Right forelimb (tissue), 1 donor: Measurements from ENCODE around the gene OXER1.

Source experiments
- DNase-seq: peaks from one replicate; pipeline ENCODE4 v3.0.0-alpha.2; 2018

Gene OXER1

DNA sequence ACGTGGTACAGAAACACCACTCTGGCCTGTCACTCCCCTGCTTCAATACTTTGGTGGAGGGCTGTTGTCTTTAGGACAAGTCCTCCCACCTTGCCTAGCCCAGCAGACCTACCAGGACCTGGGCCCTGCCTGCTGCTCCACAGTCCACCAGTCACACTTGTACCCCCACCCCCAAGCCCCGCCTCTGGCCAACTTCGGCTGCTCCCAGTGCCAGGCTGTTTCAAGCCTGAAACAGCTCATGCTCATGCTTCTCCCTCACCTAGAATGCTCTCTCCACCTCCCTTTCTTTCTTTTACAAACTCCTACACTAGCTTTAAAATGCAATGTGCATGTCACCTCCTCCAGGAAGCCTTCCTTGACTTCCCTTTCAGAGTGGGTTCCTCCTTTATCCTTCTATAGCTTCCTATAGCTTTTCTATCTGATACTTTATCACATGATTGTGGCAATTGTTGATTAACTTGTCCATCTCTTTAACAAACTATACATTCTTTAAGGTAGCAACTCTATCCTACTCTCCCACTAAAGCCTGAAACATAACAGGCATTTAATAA is 4.8 kb upstream of the OXER1 start:
- no peak for DNase-seq

DNA sequence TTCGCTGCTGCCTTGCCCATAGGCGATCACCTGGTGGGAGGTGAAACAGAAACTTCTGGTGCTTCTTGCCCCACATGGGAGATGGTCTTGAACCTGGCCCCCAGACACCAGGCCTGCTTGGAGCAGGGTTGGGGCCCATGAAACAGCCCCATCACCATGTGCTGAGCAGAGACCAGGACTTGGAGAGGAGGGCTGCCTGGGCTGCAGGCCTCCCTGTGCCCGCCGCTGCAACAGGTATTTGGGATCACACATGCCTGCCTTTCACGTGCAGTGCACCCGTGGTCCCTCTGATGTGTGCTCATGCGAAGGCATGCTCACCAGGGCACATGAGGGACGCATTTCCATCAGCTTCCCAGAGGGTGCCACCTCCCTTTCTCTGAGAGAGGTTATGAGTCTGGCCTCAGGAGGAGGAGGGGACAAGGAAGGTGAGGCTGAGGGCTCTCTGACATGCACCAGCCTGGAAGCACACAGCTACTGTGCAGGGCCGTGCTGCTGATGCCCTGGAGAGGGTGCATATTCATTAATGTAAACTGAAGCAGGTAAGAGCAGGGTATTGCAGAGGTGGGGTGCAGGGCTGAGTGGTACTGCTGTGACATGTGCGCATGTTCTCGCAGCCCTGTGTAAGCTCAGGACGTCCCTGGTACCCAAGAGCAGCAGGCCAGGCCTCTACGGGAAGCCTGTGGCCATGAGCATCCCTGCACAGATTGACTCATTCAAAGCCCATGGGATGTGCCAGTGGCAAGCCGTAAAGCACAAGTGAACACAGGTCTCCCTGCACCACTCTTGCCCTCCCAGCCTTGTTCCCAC is 4.2 kb upstream of the OXER1 start:
- DNase-seq: no peak

DNA sequence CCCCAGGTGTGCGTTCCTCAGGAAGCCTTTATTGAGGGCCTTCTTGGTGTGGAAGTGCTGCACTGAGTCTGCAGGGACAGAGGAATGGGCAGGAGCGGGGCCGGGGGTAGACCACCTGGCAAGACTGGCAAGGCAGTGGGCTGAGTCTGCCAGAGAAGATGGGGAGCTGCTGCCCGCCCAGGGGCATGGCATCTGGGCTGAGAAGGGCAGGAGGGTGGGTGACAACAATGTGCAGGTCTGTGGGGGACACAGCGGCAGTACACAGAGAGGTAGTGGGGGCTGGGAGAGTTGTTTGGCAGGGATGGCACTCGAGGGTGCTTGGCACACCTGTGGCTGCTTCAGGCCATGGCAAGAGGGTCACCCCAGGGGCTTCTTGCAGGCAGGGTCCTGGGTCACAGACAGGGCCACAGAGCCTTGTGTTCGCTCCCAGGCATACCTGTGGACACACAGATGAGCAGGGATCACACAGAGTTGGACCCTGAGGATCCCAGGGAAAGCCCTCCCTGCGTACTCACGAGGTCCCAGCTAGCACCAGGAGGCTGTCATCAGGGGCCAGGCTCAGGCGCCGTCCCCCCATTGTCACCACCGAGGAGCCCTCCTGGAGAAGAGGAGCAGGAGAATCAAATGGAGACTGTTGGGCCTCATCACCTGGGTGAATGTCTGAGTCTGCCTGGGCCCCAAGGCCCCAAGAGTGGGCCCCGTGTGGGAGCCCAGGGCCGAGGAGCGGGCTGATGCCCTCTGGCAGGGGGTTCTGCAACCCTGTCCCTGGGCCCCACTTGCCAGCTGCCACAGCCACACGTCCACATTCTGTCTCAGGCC is 3.4 kb upstream of the OXER1 start:
- DNase-seq: no peak

DNA sequence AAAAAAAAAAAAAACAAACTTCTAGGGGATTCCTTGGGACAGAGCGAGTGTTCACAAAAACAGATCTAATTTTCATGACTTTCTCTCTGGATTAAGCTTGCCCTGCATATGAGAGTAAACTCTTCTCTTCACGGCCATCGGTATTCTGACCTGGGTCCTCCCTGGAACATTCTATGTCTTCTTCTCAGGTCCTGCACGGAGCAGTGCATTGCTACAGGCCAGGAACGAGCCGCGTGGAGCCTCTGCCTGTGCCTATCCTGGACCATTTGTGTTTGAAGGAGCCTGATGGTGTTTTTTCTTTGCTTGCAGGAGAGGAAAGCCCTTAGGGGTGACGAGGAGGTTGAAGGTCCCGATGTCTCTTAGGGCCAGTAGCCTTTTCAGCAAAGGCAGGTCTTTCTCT is 1.8 kb upstream of the OXER1 start:
- DNase-seq: no peak

DNA sequence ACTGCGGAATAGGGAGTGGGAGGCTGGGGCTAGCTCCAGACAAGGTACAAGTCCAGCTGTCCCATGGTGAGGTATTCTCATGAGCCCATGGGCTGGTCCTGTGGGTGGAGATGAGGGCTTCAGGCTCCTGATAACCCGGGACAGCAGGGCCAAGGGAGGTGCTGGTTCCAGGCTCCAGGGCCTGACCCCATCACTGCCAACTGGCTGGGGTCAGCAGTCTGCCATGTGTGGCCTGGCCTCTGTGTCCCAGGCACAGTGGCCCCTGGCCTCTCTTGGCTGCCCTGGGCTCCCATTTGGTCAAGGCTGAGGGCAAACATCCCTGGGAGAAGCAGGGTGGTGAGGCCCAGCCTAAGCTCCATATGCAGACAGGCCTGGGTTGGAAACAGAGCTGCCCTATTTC is 966 bp upstream of the OXER1 start:
- no peak for DNase-seq

DNA sequence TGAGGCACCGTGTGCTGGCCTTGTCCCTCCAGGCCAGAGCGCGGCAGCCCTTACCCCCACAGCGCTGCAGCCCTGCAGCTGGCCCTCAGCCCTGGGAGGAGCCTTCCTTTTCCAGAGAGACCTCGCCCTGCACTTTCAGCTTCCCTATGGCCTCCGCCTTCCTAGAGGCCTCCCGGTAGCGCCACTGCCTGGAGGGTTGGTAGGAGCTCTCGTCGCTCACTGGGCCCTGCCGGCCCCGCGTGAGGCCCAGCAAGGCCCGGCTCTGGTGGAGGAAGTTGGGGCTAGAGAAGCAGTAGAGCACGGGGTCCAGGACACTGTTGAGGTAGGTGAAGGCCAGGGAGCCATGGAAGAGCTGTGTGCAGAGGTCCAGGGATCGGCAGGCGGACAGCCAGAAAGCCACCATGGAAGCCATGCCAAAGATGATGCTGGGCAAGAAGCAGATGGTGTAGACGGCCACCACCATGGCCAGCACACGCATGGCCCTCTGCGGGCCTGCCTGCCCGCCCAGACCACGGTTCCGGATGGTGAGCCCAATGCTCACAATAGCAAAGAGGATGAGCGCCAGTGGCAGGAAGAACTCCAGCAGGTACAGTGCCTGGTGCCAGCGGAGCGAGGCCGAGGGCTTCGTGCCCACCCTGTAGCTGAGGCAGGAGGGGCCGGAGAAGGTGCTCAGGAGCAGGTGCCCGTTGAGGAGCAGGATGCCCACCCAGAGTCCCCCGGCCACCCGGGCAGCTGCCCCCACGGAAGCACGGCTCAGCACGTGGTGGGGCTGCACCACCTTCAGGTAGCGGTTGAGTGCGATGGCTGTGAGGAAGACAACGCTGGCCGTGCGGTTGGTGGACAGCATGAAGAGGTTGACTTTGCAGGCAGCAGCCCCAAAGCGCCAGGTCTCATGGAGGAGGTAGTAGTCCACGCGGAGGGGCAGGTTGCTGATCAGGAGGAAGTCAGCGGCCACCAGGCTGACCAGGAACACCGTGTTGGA is 821 bp downstream of the OXER1 start:
- DNase-seq: no peak

DNA sequence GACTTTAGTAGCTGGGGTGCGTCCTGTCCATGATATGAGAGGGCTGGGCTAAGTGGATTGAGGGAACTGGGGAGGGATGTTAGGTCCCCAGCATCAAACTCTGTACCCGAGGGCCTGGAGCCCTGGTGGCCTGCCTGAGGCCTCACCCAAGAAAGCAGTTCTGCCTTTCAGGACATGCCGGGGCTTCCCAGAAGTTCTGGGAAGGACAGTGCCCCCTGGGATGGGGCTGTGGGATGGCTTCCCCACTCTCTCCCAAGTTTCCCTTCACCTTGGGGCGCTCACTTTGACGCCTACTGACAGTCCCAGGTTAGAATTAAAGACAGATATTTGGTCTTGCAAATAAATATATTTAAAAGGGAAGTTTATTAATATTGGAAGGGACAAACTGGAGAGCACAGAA is 1.8 kb downstream of the OXER1 start:
- DNase-seq: no peak

DNA sequence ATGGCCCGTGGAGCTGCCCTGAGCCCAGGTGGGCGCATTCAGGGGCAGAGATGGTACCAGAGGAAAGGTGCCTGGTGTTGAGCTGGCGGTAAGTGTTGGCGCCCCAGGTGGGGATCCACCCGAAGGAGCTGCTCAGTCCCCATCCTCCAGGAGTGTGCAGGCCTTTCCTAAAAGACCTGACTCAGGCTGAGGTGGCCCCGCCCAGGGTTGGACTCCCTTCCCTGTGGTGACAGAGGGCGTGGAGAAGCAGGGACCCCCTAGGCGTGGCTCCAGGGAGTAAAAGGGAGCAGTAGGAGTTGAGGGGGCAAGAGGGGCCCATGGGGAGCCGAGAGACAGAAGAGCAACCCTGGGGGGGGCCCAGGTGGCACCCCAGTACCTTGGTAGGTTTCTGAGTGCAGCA is 2.4 kb downstream of the OXER1 start:
- no peak for DNase-seq

DNA sequence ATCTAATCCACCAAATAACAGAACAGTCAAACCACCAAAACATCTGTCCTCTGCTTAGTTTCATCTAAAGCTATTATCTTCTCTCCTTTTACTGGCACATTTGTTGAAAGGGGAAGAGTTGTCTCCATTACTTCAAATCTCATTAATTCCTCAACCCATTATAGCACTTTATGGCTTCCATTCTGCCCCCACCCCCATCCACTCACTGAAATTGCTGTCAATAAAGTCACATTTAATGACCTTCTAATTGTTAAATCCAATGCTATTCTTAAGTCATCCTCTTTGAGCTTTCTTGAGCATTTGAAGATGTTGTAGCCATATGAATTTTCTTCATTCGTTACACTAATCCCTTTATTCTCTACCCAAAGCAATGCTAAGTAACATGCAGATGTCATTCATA is 5.2 kb downstream of the OXER1 start:
- no peak for DNase-seq

DNA sequence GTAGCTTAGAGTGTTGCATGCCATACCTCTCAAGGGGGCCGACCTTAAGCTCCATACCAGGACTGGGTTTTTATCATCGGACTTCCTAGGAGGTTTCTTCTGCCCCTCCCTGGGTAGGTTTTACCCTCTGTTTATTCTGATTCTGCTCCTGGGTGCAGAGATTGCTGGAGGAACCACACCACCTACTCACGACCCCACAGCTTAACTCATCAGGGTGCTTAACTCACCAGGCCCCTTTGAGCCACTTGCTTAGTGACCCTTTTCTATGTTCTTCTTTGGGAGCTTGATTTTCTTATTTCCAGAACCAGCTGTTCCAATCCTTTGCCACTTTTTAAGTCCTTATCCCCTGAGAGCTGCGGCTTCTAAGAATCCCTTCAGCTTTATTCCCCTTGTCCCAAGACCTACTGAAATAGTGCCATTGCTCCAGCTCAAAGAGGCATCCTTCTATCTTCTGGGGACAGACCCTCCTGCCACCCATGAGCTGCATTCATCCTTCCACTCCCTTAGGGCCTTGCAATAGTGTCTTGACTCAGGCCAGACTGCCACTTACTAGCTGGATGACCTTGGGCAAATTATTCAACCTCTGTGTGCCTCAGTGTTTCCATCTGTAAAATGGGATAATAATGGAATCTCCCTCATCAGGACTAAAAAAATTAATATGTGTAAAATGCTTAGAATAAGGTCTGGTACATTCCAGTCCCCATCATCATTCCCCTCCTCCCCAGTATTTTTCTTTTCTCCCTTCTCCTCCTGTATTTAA is 5.8 kb downstream of the OXER1 start:
- DNase-seq: no peak

DNA sequence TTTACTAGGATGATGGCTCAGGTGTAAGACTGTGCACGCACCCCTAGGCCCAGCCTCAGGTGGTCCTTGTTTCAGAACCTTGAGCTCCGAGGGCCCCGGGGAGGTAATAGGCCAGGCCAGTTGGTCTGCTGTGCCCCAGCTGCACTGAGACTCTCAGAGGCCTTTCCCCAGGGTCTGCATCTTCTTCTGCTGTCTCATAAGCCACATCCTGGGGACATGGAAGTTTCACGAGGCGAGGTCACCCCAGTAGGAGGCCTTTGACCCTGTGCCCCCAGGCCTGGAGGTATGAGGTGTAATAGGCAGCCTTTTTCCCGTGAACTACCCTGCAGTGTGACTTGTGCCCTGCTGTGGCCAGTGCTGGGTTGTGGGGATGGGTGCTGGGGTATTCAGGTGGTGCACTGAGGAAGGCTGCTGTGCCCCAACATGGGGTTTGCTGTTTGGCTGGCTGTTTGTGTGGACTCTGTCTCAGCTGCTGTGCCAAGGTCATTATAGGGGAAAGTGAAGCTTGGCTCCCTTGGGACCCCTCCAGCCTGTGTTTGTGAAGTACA is 6.9 kb downstream of the OXER1 start:
- no peak for DNase-seq

DNA sequence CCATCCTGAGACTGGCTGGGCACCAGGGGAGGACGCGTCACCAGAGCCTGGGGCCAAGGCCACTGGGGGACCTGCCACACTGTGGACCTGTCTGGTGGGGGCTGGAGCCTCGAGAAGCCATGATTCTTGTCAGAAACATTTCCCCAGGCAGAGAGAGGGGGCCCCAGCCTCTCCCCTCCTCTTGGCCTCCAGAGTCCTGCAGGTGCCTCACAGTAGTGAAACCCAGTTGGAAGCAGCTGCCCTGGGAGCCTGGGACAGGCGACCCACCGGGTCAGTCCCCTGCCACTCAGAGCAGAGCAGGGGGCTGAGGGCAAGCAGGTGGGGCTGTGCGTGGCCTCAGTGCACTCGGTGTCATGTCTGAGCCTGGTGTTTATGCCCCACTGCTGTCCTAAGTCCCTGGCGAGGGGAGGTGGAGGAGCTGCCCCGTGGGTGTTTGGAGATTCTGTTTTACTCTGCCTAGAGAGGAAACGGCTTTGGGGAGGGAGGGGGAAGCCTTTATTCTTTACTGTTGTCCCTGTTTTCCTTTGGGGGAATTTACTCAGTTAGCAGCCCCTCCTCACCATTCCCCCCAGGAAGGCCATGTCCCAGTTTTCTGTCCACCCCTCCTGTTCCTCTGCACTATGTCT is 7.7 kb downstream of the OXER1 start:
- no peak for DNase-seq

DNA sequence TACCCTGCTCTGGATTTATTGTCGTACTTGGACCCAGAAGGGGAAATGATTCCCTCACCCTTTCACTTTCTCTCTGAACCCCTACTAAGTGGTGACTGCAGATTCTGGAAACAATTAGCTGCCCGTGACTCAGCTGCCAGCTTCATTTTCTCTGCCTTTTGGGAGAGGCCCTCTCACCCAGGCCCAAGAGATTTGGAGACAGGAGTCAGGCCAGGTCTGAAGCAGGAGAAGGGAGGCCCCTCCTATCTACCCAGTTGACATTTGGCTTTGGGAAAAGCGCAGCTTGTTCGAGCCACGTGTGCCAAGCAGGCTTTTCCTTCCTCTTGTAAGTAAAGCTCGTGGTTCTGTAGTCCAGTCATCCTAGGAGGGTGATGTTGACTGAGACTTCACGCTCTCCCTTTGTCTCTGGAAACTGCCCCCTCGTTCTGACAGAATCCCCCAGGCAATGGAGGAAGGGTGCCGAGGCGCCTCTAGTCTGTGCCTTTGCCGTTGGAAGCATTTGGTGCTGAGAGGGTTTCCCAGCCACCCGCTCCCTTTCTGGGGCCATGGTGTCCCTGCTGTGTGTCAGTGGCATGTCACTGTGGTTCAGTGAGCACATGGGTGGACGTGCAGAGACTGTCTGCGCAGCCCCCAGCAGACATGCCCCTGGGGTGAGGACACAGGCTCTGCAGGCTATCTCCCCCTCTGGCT is 8.6 kb downstream of the OXER1 start:
- no peak for DNase-seq

DNA sequence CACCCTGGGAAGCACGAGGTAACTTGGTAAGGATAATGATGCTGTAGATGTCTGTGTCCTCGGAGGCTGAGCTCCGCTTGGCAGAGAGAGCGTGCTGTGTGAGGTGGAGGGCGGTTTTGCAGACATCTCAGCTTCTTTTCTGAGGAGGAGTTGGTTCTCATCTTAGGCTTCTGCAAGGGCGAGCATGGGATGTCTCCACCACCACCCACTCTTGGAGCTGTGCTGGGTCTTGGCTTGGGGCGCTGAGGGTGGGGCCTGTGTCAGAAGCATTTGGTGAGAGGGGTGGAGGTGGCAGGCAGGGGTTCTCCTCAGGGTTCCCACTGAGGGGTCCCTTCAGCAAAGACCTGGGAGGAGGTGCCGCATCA is 9.2 kb downstream of the OXER1 start:
- DNase-seq: no peak

DNA sequence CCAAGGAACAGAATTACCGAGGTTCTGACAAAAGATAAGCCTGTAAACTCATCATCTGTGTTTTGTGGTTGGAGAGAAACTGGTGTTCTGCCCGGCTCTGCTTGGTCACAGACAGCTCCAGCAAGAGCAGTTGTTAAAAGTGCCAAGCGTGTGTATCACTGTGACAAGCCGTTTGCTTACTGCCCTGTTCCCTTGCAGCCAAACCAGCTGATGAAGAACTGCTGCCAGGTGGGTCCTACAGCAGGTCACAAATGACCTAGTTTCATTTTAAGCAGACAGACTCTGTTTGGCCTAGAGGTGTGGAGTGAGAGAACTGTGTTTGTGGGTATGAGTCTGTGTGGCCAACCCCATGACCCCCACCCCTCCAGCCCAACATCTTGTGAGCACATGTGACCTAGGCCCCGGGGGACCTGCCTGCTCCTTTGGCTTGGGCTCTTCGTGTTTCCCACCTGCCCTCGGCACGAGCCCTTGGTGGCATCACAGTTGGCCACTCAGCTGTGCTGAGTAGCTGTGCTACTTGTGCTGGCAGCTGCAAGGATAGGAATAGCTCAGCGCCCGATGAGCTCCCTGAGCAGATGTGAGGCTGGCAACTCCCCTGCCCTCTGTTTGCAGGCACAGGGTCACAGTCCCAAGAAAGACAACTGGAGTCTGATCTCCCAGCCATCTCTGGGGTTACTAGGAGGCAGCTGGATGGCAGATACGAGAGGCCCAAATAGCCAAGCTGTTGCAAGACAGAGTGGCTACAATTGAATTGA is 9.7 kb downstream of the OXER1 start:
- DNase-seq: peak; percentile 71

DNA sequence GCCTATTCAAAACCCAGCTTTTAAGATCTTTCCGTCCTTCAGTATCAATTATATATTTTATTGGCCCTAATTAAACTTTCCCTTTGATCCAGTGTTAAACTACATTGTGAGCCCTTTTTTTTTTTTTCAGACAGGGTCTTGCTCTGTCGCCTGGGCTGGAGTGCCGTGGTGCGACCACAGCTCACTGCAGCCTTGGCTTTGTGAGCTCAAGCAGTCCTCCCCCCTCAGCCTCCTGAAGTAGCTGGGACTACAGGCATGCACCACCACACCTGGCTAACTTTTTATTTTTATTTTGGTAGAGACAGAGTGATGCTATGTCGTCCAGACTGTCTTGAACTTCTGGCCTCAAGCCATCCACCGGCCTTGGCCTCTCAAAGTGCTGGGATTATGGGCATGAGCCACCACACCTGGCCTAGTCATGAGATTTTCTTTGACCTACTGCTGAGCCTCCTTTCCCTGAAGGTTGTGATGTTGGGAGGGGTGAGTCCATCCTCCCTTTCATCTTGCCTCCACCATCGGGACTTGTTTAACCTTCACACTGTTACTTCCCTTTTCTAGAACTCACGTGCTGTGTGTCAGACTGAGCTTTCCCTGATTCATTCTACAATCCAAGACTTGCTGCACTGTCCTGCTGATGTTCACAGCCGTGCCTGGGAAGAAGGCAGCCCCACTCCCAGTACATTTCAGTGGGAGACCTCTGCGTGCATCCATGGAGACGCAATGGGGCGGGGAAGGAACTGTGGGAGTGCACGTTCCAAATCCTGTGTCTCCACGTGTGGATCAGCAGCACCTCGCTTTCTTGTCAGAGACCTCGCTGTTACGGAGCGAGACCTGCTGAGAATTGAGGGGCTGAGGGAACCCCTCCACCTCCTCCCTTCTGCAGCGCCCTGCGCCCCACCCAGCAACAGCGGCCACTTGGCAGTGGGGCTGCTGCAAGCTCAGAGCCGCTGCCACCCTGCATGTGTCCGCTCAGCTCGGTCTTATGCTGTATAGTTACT is 10.8 kb downstream of the OXER1 start:
- DNase-seq: no peak

DNA sequence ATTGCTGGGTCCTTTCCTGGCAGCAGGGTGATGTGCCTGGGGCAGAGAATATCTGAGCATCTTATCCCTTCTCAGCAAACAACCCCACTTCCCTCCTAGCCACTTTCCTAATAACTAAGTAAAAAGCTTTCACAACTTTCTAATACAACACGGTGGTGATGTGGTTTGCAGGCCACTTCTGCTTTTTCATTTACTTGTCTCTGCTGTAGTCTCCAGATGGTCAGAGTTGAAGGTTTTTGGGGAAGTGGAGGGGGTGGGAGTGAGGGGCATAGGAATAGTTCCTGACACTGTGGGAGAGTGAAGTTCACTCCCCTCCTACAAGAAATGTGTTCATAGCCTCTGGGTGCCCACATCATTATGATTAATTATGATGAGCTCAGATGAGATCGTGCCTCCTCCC is 11.6 kb downstream of the OXER1 start:
- no peak for DNase-seq

DNA sequence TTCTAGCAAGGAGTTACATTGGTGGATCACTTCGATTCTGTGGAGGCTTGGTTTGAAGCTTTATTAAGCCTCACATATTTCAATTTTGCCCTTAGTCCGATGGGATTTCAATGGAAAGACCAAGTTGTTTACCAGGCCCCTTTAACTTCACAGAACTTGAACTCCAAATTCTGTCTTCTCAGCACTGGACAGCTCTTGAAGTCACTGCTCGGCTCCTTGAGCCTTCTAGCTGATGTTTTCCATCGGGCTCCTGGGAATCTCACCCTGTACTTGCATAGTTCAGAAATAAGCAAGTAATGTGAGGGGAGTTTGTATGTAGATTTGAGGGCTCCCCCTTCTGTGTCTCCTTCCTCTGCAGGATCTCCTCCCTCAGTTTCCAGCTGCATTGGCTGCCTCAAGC is 15.1 kb downstream of the OXER1 start:
- no peak for DNase-seq

DNA sequence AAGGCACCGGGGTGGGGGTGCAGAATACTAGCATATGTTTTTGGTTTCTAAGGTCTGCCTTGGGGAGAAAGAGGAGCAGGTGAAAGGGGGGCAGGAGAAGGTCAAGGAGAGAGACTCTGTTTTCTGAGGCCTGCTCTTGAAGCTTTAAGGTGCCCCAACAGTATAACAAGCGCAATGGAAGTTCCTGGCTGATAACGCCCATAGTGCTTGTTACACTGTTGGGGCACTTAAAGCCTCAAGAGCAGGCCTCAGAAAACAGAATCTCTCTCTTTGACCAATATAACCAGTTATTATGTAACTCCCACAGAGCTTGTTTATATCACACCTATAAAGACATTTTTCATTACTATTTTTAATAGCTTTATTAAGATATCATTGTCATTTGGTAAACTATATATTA is 16.5 kb downstream of the OXER1 start:
- no peak for DNase-seq
